GM12892 (cell line): Measurements from ENCODE around the gene ATRIP.

ENCODE experiments used
- POLR2A ChIP-seq: IDR thresholded peaks from 2 replicates; pipeline ENCODE4 v1.6.1; 2011; ENCODE audit warnings: low read depth, low read length, control low read depth
- TAF1 ChIP-seq: IDR thresholded peaks from 2 replicates; pipeline ENCODE4 v1.6.1; 2011; ENCODE audit warnings: low read depth, mild to moderate bottlenecking, control low read depth, low read length, borderline replicate concordance

DNA sequence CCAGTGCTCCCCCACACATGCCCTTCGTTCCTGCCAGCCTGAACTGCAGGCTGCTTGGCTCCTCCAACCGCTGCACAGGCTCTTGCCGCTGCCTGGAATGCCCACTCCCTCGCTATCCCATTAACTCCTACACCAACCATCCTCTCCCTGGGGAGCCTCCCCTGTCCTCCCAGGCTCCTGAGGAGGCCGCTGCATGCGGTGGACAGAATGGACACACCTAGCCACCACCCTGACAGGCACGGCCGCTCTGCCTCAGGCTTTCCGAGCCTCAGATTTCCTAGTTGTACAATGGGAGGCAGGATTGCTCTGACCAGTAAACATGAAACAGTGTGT is 18.9 kb upstream of the ATRIP start:
- TF ChIP-seq POLR2A = no peak
- no peak for TF ChIP-seq TAF1
